Smooth muscle cell of trachea (primary cell): Measurements from ENCODE around the gene CUL7. TPM values are rescaled to one million over a fixed set of nuclear protein-coding genes. Genes with fewer than 3 reads are reported as not detected.

Experiments
- total RNA-seq: library from RNA; depleted of rRNA; stranded (reverse); fragments of >200 nt; gene quantifications from 2 replicates; pipeline ENCODE4 v1.2.1, GENCODE V29; 2014

CUL7 gene
- 56.6 and 77.9 TPM in 2 replicates for total RNA-seq

DNA sequence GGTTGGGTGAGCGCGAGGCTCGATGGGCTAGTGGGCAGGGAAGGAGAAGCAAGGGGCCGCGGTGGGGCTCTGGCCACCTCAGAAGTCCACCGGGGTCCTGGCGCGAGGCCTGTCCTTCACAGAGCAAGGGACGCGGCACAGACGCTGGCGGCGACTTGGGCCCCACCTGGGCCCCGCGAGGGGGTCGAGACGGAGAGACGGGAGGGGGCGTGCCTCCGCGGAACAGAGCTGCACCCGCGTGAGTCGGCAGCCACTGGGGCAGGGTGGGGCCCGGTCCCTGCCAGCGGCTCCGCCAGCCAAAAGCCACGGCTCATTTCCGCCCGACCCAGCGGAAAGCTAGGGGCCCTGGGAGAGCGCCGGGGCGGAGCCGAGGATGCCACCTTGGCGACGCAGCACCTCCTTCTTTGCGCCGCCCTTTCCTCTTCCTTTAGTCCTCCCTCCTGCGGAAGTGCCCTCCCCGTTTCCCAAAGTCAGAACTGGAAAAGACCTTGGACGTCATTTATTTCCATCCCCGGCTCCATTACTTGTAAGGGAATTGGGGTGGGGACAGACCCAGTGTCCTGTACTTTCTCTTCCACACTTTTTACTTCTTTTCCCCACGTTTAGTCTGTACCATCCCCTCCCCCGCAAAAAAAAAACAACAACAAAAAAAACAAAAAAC is at the start of gene CUL7:
CUL7 (minus strand) TSS at position 307 of the 661 bp plus-strand sequence. CDS start 1,063 bp downstream, outside the sequence.

DNA sequence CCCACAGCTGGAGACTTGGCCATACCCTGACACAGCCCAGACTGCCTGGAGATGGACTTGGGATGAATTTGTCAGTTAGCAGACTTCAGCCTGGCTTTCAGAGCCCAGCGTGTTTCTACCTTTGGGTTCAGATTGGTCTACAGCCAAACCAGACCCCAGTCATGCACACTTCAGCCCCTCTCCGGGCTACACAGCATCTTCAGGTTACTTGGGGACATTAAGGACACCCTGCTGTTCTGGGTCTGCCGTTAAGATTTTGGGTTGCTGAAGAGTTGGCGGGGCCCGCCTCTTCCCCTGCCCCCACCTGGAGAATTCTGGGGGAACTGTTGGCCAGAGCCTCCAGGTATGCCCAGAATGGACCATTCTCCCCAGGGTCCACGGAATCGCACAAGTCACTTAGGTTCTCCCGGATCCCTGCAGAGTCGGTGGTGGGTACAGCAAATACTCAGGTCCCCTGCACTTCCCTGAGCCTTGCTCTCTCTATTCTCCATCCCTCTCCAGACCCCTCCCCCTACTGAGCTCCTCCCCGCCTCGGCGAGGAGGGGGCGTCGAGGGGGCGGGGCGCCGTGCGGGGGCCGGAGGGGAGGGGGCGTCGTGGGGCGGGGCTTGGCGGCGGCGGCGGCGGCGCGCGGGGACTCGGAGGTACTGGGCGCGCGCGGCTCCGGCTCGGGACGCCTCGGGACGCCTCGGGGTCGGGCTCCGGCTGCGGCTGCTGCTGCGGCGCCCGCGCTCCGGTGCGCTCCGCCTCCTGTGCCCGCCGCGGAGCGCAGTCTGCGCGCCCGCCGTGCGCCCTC is 22.2 kb upstream of the CUL7 start, which contains the start of gene PTK7:
PTK7 (plus strand) TSS at position 645 of the 794 bp plus-strand sequence. CDS start 175 bp downstream, outside the sequence.

DNA sequence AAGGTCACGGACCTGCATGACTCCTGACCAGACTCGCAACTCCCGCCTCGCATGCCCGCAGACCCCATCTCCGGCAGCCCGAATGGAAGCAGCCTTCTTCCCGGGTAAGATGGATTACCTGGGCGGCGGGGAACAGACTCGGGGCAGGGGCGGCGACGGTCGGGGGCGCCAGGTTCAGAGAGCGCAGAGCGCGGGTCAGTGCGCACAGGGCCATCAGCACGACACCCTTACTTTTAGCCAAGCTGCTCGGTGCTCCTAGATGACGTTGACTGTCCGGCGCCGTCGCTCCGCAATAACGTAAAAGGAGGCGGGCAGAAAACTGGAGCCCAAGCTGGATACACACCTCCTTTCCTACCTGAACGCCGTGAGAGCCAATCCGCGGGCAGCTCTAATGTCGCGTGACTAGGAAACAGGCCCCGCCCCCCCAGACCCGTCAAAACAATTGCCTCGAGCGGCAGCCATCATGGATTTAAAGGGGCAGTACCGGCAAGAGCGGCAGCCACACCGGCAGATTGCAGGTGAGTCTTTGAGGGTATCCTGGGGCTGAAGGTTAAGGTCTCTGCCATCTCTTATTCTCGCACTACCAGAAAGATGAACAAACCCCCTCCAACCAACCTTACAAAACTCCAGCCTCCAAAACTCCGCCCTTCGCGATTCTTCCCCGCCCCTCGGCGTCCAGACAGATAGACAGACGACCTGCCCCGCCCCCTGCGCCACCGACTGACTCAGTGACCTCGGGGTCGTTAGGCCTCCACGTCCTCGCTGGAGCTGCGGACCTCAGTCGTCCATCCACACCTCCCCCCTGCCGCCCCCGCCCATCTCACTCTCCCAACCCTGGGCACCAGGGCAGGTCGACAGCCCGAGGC is 5.8 kb upstream of the CUL7 start, which contains the start of the genes KLC4 and MRPL2:
KLC4 (plus strand) TSS at position 464 of the 866 bp plus-strand sequence. CDS start 1,705 bp downstream, outside the sequence.
MRPL2 (minus strand) TSS at position 267 of the 866 bp plus-strand sequence; CDS start at position 214, 53 bp downstream.

DNA sequence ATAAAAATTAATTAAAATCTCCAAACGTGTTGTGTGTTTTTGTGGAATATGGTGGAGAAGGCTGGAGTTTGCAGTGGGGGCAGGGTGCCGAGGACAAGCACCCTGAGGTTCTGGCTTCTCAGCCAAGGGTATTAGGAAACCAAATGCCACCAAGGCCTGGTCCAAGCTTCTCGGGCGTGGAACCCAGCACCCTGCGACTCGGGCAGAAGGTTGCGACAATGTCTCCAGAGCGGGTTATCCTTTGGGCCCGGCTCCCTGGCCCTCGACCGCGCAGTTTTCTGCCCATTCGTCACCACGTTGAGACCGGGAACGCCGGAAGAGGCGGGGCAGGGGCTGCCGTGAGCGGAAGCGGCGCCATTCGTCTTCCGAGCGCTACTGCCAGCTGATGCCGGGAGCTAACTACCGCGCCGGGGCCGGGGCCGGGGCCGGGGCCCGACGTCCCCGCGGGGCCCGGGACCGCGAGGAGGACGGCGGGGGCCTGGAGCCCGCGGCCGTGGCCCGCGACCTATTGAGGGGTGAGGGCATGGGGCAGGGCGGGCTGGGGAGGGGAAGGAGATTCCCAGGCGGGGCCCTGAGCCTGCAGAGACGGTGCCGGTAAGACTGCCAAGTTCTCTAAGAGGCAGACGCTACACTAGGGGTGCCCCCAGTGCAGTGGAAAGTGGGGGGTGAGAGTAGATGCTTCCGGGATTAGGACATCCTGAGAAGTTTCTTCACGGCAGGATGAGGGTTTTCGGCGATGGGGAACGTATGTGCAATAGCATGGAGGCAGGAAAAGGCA is 32.2 kb downstream of the CUL7 start, which contains the start of gene RRP36:
RRP36 (plus strand) TSS at position 354 of the 778 bp plus-strand sequence; CDS start at position 386, 32 bp downstream.

DNA sequence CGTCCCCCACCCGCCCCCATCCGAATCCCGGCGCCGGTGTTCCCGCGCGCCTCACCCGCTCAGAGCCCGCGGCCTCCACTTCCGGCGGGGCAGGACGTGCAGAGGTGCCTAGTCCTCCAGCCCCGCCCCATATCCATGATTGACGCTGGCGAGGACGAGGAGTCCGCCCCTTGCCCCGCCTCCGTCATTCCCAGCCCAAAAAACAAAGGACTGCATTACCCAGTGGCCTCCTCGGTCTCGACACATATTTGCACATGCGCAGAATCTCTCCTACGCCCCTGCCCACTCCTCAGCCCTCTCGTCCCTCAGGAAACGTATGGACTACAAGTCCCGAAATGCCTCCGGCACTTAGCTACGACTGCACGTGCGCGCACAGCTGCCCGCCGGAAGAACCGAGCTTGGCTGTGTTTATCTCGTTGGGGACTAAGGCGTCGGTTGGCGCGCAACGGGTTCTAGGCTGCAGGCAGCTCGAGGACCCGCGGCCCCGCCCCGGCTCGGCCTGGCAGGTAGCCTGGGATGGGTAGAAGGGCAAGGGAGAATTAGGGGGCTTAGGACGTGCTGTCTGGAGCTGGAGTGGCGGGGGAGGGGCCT is 39.7 kb downstream of the CUL7 start, which contains the start of the genes KLHDC3 and MEA1:
KLHDC3 (plus strand) TSS at position 407 of the 591 bp plus-strand sequence. CDS start 2,944 bp downstream, outside the sequence.
MEA1 (minus strand) TSS at position 104 of the 591 bp plus-strand sequence. CDS start 133 bp downstream, outside the sequence.

Other genes starting within 250 kb of the CUL7 start
- 122 and 143 TPM in 2 replicates for gene RPL7L1, start 174.2 kb downstream of the CUL7 start, total RNA-seq
- not detected in 2 replicates for gene PTCRA, start 137.8 kb downstream of the CUL7 start, total RNA-seq
- gene CNPY3, start 124.4 kb downstream of the CUL7 start, total RNA-seq: 24.6 and 44.2 TPM in 2 replicates
- 0.15 and 0.17 TPM in 2 replicates for gene GNMT, start 93.1 kb downstream of the CUL7 start, total RNA-seq
- 48.4 and 92.5 TPM in 2 replicates for gene PEX6, start 74.7 kb downstream of the CUL7 start, total RNA-seq
- 43.1 and 52.3 TPM in 2 replicates for gene PPP2R5D, start 69.3 kb downstream of the CUL7 start, total RNA-seq
- 43.7 and 86.0 TPM in 2 replicates for gene MEA1, start 39.9 kb downstream of the CUL7 start, total RNA-seq
- 64.0 and 64.1 TPM in 2 replicates for gene KLHDC3, start 39.6 kb downstream of the CUL7 start, total RNA-seq
- 70.5 and 107 TPM in 2 replicates for gene RRP36, start 32.2 kb downstream of the CUL7 start, total RNA-seq
- 11.6 and 12.2 TPM in 2 replicates for gene MRPL2, start 5.6 kb upstream of the CUL7 start, total RNA-seq
- 12.7 and 21.8 TPM in 2 replicates for gene KLC4, start 5.8 kb upstream of the CUL7 start, total RNA-seq
- gene PTK7, start 22.5 kb upstream of the CUL7 start, total RNA-seq: 71.3 and 213 TPM in 2 replicates
- gene SRF, start 117.4 kb upstream of the CUL7 start, total RNA-seq: 12.8 and 19.8 TPM in 2 replicates
- 34.5 and 44.2 TPM in 2 replicates for gene CUL9, start 128.3 kb upstream of the CUL7 start, total RNA-seq
- 50.0 and 78.0 TPM in 2 replicates for gene DNPH1, start 175.6 kb upstream of the CUL7 start, total RNA-seq
- under 0.01 TPM in 1 of 2 replicates, not detected in the other for gene TTBK1, start 189.6 kb upstream of the CUL7 start, total RNA-seq
- not detected in 2 replicates for gene SLC22A7, start 244.4 kb upstream of the CUL7 start, total RNA-seq